Hematopoietic multipotent progenitor cell treated with erythropoietin and hydrocortisone succinate and interleukin-3 and kit ligand, for 4 days (in vitro differentiated cells): ENCODE data around the gene KPNA2.
"Not testable (repeated sequence)": the region's sequence is repeated elsewhere in the genome, so short reads cannot be mapped to it uniquely, and the experiment has no call there.

Experiments used
- DNase-seq: peaks from one replicate; pipeline ENCODE4 v3.0.0-alpha.2; 2015

The KPNA2 gene

DNA sequence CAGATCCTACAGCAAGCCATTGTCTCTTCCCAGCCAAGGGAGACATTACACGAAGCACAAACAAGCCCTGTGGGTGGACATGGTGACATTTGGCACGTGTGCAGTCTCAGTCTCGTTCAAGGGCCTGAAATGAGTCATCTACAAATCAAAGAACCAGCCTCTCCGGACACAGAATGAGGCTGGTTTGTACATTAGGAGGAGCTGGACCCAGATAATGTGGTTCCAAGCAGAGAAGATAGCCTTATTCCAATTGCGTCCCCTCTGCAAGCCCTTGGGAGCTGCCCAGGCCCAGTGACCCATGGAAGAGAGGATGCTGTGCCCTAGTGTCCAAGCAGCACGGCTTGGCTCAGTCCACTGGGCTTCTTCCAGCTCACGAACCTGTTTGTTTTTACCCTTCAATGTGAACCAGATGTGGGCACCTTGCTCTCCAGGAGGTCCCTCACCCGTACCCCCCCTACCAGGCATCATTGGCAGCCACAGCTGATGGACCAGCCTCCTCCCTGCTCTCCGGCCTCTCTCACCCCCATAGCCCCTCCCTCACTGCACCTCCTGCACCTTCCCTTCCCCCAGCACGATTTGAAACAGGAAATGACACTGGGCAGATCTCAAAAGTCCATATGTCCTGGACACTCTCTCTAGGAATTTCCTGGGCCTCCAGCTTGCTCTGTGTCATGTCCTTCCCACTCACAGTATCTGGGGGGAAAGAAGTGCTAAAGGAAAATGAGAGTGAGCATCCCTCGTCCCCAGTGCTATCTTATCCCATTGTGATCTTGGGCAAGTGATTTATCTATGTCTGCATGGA is 26.2 kb downstream of the KPNA2 start:
- no peak for DNase-seq

DNA sequence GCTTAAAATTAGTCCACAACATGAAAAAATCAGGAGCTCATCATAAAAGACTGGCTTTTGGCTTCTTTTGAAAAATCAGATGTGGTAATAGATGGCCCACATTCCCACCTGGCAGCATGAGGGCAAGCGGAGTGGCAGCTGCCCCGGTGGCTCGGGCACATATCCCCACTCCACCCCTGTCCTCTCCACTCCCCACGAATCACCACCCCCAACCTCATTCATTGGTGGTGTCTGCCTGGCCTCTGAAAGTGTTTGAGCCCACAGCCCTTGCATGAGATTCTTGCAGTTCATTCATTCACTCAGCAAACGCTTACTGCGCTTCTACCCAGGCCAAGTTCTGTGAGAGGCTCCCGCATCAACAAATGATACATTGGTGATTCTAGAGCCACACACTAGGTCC is 29.8 kb downstream of the KPNA2 start:
- not testable (repeated sequence) for DNase-seq

DNA sequence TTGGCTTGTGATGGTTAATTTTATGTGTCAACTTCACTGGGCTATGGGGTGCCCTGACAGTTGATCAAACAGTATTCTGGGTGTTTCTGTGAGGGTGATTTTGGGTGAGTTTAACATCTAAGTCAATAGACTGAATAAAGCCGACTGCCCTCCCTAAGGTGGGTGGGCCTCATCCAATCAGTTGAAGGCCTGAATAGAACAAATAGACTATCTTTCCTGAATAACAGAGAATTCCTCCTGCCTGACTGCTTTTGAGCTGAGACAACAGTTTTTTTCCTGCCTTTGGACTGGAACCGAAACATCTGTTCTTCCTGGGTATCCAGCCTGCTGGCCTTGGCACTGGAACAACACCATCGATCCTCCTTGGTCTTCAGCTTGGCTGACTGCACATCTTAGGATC is 33.0 kb downstream of the KPNA2 start:
- DNase-seq: not testable (repeated sequence)

DNA sequence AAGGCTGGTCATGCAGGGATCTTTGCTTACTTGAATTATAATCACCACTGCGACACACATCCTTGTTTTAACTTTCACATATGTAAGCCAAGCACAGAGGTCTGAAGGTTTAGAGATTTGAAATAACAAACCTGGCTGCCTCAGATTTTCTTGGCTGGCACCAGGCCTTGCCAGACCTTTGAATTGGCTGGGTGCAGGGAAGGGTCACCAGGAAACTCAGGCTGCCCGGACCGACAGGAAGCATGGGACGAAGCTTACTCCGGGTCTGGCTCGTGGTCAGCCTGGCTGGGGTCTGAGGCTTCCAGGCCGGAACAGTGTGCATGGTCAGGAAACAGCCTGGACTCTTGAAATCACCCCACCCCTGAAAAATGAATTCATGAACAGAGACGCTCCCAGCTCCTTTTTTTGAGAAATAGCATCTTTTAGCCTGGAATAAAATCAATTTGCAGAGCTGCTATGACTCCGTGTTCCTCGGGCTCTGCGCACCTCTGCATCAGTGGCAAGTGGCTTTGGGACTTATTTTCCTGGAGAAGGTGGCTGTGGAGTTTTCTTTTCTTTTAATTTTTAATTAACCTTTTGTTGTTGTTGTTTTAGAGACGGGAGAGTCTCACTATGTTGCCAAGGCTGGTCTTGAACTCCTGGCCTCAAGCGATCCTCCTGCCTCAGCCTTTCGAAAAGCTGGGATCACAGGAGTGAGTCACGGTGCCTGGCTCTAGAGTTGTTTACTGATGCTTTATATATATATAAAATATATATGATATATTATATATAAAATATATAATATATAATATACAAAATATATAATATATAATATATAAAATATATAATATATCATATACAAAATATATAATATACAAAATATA is 35.3 kb downstream of the KPNA2 start:
- DNase-seq: not testable (repeated sequence)

DNA sequence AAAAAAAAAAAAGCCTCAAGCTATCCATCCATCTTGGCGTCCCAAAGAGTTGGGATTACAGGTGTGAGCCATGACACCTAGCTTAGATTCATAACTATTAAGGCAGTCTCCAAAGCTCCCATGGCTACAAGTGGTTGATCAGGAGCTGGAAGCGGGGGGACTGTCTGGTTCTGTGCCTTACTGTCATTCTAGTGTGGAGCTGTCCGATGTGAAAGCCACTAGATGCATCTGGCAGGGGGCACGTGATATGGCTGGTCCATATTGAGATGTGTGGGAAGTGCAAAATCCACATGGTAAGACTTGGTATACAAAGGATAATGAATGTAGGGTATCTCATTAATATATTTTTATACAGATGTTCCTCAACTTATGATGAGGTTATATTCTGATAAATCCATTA is 38.7 kb downstream of the KPNA2 start:
- no peak for DNase-seq

DNA sequence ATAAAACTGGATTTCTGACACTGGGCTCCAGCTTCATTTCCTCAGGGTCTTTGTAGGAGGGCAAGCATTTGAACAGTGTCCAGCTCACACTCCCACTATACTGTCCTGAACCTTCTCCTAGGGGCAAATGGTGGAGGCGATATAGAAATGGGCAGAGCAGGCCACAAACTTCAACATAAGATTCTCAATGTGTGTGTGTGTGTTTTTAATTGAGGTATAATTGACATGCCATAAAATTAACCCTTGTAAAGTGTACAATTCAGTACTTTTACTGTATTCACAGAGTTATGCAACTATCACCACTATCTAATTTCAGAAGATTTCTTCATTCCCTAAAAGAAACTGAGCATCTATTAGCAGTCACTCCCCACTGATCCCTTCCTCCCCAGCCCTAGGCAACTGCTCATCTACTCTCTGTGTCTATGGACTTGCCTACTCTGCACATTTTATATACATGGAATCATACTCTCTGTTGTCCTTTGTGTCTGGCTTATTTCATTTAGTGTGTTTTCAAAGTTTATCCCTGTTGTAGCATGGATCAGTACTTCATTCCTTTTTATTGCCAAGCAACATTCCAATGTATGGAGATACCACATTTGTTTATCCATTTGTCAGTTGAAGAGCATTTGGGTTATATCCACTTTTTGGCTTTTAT is 40.5 kb downstream of the KPNA2 start:
- DNase-seq: not testable (repeated sequence)

DNA sequence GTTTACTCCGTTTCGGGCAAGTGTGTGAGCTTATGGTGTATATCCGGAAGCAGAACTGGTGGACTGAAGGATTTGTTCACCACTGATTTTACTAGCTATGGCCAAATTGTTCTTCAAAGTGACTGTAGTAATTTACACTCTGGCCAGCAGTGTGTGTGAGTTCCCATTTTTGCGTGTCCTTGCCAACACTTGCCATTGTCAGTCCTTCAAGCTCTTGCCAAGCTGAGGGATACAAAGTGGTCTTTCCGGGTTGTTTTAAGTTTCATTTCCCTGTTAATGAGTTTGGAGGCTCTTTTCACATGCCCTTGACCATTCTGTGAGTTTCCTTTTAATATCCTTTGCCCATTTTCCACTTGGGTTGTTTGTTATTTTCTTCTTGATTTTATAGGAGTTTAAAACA is 42.0 kb downstream of the KPNA2 start:
- DNase-seq: not testable (repeated sequence)

DNA sequence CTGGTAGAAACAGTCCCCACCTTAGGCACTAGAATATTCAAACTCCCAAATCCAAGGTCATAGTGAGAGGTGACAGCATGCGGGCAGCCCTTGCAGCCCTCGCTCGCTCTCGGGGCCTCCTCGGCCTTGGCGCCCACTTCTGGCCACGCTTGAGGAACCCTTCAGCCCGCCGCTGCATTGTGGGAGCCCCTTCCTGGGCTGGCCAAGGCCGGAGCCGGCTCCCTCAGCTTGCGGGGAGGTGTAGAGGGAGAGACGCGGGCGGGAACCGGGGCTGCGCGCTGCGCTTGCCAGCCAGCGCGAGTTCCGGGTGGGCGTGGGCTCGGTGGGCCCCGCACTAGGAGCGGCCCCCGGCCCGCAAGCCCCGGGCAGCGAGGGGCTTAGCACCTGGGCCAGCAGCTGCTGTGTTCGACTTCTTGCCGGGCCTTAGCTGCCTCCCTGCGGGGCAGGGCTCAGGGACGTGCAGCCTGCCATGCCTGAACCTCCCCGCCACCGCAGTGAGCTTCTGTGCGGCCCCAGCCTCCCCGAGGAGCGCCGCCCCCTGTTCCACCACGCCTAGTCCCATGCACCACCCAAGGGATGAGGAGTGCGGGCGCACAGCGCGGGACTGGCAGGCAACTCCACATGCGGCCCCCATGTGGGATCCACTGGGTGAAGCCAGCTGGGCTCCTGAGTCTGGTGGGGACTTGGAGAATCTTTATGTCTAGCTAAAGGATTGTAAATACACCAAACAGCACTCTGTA is 45.0 kb downstream of the KPNA2 start:
- no peak for DNase-seq

DNA sequence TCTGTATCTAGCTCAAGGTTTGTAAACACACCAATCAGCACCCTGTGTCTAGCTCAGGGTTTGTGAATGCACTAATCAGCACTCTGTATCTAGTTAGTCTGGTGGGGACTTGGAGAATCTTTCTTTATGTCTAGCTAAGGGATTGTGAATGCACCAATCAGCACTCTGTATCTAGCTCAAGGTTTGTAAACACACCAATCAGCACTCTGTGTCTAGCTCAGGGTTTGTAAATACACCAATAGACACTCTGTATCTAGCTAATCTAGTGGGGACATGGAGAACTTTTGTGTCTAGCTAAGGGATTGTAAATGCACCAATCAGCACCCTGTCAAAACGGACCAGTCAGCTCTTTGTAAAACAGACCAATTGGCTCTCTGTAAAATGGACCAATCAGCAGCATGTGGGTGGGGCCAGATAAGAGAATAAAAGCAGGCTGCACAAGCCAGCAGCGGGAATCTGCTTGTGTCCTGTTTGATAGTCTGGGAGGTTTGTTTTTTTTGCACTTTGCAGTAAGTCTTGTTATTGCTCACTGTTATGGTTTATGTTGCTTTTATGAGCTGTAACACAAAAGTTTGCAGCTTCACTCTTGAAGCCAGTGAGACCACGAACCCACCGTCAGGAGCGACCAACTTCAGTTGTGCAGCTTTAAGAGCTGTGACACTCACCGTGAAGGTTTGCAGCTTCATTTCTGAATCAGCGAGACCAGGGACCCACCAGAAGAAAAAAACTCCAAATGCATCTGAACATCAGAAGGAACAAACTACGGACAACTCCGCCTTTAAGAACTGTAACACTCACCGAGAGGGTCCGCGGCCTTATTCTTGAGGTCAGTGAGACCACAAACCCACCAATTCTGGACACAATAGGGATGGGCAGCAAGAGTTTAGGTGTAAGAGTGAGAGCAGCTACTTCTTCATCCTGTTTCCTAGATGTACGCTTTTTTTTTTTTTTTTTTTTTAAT is 46.0 kb downstream of the KPNA2 start:
- not testable (repeated sequence) for DNase-seq

DNA sequence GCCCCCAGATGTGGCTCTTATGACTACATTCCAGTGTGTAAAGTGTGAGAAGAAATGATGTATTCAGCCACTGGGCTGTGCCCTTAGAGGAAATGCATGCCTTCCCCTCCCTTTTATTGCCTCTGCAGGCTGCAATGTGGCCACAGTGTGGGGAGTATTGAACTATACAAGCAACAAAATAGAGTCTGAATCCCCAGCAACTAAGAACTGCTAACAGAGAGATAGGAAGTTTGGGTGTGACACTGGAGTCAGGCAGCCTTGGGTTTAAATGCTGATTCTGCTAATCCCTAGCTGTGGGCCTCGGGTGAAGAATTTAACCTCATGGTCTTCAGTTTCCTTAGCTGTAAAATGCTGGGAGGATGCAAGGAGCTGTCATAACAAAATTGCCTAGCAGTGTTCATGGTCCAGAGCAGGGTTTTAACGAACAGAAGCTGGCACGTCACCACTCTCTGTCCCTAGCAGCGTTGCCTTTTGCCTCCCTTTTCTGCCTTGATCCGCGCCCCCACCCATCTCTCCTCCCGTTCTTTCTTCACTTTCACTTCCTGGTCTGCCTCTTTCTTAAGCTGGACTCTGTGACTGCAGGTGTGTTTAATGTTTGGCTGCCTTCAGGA is 50.3 kb downstream of the KPNA2 start:
- DNase-seq: peak; percentile 70

DNA sequence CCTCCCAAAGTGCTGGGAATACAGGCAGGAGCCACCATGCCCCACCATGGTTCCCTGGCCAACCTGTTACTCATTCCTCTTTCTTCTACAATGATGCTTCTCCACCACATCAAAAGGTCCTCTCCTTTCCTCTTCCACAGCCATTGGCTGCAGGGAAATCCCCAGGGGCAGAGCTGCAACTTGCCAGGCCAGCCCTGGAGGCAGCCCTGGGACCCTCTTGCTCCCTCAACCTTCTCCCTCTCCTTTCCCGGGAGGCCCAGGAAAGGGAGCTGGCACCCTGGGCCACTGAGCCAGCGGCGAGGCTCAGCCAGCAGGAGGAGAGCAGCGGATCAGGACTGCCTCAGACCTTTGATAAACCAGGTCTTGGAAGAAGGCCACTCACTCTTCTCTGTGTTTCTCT is 51.1 kb downstream of the KPNA2 start:
- DNase-seq: not testable (repeated sequence)

DNA sequence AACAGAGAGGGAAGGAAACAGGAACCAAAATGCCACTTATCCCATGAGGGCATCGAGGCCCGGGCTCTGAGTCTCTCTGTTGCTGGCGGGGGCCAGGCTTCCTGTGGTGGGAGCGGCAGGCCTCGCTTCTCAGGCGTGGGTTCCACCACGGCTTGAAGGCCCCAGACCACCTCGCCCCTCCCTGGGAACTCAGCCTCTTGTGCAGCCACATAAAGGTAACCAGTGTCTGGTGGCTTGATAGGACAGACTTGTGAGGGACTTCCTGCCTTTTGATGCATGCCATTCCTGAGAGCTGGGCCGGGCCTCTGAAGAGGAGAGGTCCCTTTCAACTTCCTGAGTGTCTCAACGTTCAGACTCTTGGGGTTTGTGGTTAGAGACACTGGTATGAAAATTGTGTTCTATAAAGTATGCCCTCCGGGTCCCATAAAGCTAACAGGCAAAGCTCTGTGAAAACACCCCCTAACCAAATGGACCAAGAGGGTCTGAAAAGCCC is 51.6 kb downstream of the KPNA2 start:
- DNase-seq: peak; percentile 67

DNA sequence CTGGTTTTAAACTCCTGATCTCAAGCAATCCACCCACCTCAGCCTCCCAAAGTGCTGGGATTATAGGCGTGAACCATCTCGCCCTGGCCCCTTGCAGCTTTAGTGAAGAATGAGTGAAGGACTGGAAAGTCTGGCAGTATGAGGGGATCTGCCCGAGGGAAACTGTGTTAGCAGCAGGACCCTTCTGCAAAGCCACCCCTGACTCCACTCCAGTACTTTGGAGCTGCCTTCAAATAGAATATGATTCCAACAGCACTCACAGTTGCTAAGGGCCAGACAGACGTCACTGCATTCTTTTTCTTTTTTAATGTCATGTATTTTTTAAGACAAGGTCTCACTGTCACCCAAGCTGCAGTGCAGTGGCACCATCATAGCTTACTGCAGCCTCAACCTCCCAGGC is 52.3 kb downstream of the KPNA2 start:
- DNase-seq: no peak

DNA sequence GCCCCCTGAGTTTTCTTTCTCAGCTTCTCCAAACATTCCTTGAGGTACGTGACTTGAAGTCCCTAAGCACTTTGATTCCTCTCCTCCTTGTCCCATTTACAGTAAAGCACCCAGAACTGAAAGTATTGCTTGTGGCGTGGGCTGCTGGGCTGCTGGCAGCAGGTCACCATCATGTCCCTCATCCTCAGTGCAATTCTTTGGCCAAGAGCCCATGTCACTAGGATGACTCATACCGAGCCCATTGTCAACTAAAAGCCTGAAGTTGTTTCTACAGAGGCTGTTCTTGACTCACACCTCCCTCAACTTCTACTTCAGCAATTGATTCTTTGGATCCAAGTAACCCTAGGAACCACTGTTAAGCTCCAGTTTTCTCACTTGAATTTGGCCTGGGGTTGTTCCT is 54.3 kb downstream of the KPNA2 start:
- DNase-seq: peak; percentile 68

DNA sequence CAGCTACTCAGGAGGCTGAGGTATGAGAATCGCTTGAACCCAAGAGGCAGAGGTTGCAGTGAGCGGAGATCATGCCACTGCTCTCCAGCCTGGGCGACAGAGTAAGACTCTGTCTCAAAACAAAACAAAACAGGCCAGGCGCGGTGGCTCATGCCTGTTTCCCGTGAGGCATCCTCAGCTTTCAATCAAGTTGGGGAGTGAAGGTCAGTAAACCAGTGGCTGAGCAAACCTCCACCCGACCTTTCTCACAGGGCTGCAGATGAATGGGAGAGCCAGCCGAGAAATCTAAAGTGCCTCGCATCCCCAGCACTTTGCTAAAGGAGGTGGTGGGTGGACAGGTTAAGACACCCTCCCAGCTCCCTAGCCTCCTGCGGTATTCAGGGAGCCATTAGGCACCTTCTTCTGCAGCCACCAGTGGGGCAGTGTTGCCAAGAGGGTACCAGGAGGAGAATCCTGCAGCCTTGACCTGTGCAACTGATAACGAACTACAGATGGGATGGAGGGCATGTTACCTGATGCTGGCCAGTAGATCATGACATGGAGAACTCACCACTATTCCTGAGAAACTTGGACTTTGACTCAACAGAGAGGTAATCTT is 59.0 kb downstream of the KPNA2 start:
- no peak for DNase-seq

DNA sequence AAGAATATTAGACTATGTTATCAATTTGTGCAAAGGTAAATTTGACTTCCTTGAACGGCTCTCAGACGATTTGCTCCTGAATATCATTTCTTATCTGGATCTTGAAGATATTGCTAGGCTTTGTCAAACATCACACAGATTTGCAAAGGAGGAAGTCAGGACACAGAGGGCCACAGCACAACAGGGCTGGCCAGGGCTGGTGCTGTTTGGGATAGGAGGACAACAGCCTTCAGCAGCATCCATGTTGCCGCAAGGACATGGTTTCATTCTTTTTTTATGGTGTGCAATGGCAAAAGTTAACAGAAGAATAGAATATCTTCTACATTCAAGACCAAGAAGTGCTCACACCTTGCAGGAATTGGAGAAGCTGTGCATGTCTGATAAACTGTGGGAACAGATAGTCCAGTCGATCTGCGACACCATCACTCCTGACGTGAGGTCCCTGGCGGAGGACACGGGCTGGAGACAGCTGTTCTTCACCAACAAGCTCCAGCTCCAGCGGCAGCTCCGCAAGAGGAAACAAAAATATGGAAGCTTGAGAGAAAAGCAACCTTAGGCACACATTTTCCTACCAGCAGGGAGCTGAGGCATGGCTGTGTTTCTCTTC is 59.8 kb downstream of the KPNA2 start:
- DNase-seq: no peak

DNA sequence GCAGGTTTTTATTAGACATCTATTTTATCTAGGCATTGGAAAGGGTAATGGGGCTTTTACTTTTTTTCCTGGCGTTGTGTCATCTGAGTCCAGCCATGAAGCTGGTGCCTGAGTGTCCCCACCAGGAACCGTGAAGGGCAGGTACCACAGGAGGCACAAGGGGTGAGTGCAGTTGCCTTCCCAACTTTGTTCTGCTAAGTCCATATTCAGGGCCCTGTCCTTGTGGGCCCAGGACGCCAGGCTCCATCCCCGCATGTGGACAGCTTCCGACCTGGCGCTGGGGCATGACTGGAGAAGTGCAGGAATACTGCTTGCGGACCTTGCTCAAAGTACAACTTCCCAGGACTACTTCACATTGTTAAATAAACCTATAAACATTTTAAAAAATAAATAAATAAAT is 60.6 kb downstream of the KPNA2 start:
- DNase-seq: no peak
